DOHH2 (cell line): ENCODE measurements around the gene EPHB1.

Experiments used
- CTCF ChIP-seq: fragments of 200-600 bp; sonication (generic); IDR thresholded peaks from one replicate; pipeline ENCODE4 v1.5.1; 2014; ENCODE audit warnings: antibody characterized with exemption, mild to moderate bottlenecking, low read depth, low read length; ENCODE audit not compliant: poor library complexity, severe bottlenecking
- EZH2phosphoT487 ChIP-seq: fragments of 200-600 bp; sonication (generic); IDR thresholded peaks from 2 replicates; pipeline ENCODE4 v1.6.1; 2017; ENCODE audit warnings: borderline replicate concordance, mild to moderate bottlenecking, antibody characterized with exemption, low read length, moderate library complexity, mixed read lengths

- no peak for TF ChIP-seq CTCF
- no peak for TF ChIP-seq EZH2phosphoT487
Observed at GRCh38 chr3:134876836-134877235, 81.8 kb downstream of the EPHB1 start.
